ENCODE results near the gene C1QTNF1.
A peak's percentile ranks its signal among the peaks of the same experiment; 100 is the strongest.

The C1QTNF1 gene

DNA sequence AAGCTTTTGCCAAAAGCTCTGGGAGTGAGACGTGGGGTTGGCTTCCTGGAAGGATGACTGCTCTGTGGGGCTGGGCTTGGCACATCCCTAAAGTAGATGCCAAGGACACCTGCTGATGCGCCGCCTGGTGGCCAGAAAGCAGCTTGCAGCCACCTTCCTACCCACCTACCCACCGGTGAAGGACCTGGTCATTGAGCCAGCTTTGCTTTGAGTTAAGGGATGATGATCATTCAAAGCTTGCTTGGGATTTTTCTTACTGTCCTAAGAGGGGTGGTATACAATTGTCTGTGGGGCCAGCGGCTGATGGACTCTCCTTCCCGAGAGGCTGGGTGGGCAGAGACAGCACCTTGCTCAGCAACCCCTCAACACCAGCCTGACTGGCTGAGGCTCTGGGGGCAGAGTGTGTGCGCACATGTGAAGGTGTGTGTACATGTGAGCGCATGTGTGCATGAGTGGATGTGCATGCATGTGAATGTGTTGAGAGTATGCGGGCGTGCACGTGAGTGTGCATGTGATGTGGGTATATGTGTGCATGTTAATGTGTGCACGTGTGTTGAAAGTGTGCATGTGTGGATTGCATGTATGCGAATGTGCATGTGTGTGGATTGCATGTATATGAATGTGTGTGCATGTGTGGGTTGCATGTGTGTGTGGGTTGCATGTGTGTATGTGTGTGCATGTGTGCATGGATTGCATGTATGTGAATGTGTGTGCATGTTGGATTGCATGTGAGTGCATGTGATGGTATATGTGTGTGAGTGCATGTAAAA is 18.6 kb downstream of the C1QTNF1 start:
- peak; percentile 86 for DNase-seq

DNA sequence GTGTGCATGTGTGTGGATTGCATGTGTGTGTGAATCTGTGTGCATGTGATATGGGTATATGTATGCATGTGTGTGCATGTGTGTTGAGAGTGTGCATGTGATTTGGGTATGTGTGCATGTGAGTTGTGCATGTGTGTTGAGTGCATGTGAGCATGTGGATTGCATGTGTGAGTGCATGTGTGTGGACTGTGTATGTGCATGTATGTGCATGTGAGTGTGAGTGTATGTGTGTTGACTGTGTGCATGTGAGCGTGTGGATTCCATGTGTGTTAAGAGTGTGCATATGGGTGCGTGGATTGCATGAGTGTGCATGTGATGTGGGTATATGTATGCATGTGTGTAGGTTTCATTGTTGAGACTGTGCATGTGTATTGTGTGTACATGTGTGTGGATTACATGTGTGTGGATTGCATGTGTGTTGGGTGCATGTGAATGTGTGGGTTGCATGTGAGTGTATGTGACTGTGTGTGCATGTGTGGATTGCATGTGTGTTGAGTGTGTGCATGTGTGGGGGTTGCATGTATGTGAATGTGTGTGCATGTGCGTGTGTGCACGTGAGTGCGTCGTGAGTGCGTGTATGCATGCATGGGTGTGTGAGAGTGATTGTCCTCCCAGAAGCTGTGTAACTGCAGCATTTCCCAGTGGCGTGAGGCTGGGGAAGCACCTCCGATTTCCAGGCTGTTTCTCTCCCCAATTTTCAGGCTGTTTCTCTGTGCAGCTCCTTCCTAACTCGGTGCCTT is 19.4 kb downstream of the C1QTNF1 start:
- DNase-seq: no peak

DNA sequence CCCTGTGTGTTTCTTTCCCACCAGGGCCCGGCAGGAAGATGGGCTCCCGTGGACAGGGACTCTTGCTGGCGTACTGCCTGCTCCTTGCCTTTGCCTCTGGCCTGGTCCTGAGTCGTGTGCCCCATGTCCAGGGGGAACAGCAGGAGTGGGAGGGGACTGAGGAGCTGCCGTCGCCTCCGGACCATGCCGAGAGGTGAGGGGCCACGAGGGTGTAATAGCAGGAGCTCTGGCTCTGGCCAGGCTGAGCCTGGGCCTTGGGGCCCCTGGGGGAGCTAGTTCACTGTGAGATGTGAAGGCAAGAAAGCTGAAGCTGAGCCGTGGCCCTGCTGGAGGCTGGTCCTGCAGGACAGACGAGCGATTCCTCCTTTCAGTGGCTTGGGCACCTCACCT is 20.0 kb downstream of the C1QTNF1 start:
- DNase-seq: no peak

DNA sequence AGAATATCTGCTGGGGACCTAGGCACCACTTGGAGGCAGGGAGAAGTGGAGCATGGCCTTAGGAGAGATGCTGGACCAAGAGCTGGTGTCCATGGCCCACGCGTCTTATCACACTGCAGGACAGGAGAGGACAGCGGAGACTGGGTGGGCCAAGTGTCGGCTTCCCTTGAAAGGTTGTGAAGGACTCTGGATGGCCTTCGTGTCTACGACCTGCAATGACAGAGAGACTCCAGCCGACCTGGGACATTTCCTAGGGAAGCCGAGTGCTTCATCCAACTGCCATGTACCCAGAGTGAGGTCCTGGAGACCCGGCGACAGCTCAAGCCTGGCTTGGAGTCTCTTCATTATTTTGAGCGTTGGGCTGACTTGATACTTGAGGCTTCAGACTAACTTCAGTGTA is 20.5 kb downstream of the C1QTNF1 start:
- no peak for DNase-seq

DNA sequence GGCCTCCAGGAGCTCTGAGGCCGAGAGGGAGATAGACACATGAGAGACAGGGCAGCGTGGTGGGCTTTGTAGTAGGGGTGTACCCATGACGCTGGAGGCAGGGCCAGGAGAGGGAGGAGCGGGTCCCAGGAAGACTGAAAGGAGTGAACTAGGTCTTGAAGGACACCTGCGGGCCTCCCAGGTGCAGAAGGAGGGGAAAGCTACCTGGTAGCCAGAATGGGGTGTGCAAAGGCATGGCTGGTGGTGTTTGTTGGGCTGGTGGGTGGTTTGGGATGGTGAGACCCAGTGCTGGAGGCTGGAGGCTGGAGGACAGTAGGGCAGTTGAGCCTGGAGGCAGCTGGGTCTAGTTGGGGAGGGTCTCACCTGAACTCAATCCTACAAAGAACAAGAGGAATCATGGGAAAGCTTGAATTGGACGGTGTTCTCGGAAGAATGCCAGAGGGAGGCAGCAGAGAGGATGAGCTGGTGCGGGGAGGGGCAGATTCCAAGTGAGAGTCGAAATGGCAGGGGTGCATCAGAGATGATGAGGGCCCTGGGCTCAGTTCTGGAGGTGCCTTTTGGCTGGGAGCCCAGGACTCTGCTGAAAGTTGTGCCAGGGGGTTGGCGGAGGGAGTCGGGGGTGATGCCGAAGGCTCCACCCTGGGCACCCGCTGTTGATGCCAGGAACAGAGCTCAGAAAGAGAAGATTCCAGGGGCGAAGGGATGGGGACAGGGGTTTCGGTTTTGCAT is 21.2 kb downstream of the C1QTNF1 start:
- no peak for DNase-seq

DNA sequence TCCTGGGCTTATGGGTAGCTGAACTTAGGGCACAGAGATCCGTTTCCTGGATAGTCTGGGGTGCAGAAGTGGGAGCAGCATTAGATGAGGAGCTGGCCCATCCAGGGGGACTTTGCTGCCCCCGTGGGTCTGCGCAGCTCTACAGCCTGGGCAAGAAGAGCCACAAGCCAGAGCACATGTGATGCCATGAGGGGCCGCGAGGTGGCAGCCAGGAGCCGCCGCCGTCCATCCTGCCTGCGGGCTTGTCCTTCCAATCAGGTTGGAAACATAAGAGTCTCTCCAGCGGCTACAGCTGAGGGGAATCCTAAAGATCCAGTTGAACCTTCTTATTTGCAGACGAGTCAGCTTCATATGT is 21.9 kb downstream of the C1QTNF1 start:
- peak; percentile 81 for DNase-seq

DNA sequence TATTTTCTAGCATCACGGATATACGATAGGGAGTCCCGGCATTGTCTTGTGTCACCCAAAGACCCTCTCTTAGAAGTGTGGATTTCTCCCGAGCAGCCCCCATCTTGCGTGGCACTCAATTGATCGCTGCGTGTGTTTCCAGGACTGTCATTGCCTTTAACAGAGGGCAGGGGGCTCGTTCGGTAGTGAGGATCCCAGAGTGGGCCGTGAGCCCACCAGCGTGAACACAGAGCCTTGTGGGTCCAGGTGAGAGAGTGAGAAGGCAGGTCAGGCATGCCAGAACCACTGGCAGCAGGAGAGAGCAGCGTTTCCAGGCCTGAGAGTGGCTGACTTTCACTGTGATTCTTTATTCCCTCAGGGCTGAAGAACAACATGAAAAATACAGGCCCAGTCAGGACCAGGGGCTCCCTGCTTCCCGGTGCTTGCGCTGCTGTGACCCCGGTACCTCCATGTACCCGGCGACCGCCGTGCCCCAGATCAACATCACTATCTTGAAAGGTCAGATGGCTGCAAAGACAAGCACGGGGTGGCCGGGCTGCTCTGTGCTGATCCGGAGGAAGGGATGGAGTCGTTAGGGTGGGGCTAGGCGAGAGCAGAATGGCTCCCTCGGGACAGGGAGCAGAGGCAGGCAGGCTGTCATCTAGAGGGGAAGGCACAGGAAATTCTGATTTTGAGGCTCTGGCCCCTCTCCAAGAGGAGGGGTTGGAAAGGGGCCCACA is 22.4 kb downstream of the C1QTNF1 start:
- DNase-seq: no peak

DNA sequence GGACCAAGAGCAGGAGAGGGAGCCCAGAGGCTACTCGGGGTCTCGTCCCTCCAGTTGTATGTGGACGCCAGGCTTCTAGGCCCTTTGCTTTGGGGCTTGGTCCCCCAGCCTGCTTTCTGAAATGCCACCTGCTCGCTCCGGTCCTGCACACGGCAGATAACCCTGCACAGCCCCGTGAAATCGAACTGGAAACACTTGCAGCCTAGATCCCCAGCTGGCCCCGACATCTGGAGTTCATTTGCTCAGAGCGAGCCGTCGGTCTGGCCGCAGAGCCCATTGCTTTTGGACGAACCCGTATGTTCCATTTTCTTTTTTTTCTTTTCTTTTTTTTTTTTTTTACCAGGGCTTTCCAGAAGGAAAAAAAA is 22.9 kb downstream of the C1QTNF1 start:
- DNase-seq: no peak

DNA sequence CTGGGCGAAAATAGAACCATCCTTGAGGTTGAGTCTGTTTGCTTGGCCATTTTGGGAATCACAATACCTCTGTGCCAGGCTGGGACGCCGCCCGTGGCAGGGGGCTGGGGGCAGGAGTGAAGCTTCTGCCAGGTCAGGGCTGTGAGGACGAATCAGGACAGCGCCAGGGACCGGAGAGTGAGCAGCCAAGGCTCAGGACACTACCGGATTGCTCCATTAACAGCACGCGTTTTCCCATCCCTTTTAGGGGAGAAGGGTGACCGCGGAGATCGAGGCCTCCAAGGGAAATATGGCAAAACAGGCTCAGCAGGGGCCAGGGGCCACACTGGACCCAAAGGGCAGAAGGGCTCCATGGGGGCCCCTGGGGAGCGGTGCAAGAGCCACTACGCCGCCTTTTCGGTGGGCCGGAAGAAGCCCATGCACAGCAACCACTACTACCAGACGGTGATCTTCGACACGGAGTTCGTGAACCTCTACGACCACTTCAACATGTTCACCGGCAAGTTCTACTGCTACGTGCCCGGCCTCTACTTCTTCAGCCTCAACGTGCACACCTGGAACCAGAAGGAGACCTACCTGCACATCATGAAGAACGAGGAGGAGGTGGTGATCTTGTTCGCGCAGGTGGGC is 23.4 kb downstream of the C1QTNF1 start:
- no peak for DNase-seq

DNA sequence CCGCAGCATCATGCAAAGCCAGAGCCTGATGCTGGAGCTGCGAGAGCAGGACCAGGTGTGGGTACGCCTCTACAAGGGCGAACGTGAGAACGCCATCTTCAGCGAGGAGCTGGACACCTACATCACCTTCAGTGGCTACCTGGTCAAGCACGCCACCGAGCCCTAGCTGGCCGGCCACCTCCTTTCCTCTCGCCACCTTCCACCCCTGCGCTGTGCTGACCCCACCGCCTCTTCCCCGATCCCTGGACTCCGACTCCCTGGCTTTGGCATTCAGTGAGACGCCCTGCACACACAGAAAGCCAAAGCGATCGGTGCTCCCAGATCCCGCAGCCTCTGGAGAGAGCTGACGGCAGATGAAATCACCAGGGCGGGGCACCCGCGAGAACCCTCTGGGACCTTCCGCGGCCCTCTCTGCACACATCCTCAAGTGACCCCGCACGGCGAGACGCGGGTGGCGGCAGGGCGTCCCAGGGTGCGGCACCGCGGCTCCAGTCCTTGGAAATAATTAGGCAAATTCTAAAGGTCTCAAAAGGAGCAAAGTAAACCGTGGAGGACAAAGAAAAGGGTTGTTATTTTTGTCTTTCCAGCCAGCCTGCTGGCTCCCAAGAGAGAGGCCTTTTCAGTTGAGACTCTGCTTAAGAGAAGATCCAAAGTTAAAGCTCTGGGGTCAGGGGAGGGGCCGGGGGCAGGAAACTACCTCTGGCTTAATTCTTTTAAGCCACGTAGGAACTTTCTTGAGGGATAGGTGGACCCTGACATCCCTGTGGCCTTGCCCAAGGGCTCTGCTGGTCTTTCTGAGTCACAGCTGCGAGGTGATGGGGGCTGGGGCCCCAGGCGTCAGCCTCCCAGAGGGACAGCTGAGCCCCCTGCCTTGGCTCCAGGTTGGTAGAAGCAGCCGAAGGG is 24.2 kb downstream of the C1QTNF1 start:
- no peak for DNase-seq

DNA sequence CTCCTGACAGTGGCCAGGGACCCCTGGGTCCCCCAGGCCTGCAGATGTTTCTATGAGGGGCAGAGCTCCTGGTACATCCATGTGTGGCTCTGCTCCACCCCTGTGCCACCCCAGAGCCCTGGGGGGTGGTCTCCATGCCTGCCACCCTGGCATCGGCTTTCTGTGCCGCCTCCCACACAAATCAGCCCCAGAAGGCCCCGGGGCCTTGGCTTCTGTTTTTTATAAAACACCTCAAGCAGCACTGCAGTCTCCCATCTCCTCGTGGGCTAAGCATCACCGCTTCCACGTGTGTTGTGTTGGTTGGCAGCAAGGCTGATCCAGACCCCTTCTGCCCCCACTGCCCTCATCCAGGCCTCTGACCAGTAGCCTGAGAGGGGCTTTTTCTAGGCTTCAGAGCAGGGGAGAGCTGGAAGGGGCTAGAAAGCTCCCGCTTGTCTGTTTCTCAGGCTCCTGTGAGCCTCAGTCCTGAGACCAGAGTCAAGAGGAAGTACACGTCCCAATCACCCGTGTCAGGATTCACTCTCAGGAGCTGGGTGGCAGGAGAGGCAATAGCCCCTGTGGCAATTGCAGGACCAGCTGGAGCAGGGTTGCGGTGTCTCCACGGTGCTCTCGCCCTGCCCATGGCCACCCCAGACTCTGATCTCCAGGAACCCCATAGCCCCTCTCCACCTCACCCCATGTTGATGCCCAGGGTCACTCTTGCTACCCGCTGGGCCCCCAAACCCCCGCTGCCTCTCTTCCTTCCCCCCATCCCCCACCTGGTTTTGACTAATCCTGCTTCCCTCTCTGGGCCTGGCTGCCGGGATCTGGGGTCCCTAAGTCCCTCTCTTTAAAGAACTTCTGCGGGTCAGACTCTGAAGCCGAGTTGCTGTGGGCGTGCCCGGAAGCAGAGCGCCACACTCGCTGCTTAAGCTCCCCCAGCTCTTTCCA is 25.1 kb downstream of the C1QTNF1 start:
- no peak for DNase-seq

DNA sequence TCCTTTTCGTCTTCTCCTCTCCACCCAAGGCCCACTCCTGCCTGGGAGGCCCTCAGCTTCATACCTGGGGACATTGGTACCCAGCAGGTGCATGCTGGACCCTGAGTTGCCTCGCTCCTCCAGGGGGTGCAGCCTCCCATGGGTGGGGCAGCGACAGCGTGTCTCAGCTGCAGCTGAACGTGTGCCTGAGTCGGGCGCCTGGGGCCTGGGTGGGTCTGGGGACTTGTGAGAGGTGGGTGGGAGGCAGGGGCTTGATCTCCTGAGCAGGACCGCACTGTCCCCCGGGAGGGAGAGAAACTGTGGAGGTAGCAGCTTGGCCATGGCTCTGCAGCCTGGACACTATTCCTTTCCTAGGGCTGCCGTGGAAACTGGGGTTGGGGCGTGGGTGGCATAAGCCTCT is 25.9 kb downstream of the C1QTNF1 start:
- DNase-seq: no peak

DNA sequence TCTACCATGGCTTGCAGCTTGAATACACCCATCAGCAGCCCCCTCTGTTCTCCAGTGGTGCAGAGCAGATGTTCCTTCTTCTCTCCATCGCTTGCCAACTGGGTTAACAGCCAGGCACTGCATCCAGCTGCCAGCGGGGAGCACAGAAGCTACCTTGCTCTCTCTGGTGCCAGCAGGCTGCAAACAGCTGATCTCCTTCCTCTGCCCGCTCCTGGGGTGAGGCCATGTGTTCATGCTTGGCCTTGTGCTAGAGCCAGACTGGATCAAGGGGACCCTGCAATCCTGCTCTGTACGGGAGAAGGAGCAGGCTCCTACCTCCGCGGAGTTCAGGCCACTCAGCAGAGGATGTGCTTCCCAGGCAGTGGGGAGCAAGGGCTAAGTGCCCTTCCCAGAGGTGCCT is 26.6 kb downstream of the C1QTNF1 start:
- no peak for DNase-seq

DNA sequence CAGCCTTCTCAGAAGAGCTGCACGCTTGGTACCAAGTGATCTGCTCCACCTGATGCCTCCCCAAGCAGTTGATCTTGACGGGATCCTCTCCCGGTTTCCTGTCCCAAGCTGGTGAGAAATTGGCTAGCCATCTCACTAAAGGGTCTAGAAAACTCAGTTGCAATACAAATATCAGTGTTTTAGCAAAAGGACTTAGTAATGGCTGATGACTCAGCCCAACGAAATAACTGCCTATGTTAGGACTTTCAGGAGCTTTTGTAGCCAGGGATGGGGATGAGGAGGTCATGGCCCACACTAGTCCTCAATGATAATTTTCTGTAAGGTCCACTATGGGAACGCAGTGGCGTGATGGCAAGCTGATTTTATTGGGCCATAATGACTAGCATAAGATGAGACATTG is 27.3 kb downstream of the C1QTNF1 start:
- no peak for DNase-seq

DNA sequence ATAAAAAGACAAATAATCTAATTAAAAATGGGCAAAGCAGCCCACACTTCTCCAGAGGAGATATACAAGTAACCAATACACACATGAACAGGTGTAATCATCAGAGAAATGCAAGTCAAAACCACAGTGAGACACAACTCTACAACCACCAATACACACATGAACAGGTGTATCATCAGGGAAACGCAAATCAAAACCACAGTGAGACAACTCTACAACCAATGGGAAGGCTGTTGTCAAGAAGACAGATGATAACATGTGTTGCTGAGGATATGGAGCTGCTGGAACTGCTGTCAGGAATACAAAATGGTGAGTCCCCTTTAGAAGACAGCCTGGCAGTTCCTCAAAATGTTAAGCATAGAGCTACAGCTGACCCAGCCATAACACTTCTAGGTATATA is 28.2 kb downstream of the C1QTNF1 start:
- DNase-seq: no peak

DNA sequence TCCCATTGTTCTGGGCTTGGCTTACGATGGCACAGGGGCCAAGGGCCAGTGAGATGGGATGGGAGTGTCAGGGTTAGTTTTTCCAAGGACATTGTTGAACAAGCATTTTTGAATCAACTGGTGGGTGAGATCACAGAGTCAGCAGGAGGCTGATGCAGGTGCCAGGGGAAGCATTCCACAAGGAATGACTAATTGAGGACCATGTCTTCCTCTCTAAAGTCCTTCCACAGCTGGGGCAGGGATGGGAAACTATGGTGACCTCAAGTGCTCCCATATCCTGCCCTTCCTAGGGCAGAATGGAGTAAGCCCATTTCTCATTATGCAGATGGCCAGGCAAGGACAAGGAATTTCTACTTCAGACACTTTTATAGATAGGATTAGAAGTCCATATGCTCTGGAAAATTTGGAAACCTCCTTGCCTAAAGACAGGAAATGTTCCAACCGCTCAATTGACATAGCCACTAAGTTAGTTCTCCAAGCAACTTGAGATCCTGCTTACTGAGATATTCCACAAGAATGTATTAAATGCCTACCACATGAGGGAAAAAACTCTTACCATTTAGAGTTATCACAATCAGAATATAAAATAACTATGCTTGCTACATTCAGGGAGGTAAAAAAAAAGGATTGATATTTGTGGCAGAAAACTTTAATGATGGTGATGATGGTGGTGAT is 29.4 kb downstream of the C1QTNF1 start:
- no peak for DNase-seq

DNA sequence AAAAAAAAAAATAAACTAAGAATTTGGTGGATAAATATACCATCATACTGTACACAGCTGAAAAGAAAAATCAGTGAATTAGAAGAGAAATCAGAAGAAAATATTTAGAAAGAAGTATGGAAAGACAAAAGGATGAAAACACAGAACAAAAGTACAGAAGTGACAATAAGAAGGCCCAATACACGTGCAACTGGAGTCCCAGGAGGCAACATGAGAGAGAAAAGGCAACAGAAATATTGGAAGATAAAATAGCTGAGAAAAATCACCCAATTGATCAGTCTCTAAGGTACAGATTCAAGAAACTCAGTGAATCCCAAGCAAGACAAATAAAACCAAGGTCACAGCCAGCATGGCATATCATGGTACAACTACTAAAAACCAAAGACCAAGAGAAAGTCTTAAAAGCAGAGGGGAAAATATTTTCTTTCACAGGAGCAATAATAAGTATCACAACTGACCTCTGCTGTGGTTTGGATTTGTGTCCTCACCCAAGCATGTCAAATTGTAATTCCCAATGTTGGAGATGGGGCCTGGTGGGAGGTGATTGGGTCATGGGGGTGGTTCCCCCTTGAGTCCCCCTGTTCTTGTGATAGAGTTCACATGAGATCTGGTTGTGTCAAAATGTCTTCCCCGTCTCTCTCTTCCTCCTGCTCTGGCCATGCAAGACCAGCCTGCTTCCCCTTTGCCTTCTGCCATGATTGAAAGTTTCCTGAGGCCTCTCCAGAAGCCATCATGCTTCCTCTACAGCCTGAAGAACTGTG is 30.4 kb downstream of the C1QTNF1 start:
- no peak for DNase-seq

DNA sequence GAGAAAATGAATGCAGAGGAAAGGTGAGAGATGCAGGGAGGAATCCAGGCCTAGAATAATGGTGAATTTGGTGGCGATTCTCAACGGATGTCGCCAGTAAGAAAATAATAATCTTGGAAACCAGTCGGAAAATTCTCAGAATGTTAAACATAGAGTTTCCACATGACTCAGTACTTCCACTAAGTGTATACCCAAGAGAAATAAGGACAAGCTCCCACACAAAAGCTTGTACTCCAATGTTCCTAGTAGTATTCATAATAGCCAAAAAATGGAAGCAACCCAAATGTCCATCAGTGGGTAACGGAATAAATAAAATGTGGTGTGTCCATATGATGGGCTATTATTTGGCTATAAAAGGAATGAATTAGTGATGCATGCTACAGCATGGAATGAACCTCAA is 31.2 kb downstream of the C1QTNF1 start:
- DNase-seq: no peak

DNA sequence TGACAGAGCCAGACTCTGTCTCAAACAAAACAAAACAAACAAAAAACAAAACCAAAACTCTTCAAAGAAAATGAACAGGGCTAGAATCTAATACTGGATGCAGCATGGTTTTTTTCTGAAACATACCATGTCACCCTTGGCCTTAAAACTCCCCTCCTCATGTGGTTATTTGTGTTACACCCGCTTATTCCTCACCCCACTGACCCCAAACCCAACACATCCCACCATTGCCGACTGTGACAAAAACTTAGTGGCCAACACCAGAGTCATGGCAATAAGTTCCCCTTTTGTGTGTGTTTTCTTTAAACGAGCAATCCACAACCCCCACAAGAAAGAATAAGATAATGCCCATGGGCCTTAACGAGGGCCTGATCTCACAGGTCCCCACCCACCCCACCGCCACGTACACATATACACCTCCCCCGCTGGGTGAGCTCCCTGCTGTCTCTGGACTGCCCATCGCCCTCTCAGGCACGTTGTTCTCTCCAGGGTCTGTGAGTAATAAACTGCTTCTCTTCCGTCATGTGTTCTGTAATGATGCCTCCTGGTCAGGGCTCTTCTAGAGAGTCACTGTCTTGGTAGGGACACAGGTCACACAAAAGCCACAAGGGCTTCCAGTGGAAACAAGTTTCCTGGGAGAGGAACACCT is 33.9 kb downstream of the C1QTNF1 start:
- no peak for DNase-seq
